Common myeloid progenitor, CD34-positive (primary cell): Measurements from ENCODE around the gene CACNA1S.

Experiments
- CTCF ChIA-PET: fragments of 350-600 bp; sonication (Branson Sonifier 250); formaldehyde crosslinking; loops from one replicate; lab custom pipeline; 2021; ENCODE audit warnings: antibody characterized with exemption; lab: Charles Lee
- POLR2A ChIA-PET: fragments of 350-600 bp; sonication (Branson Sonifier 250); formaldehyde crosslinking; loops from one replicate; lab custom pipeline; 2021; ENCODE audit warnings: antibody characterized with exemption; lab: Charles Lee
- DNase-seq, 3 donors: peaks; one replicate each; pipeline versions ENCODE4 v3.0.0 to v3.0.0-alpha.2; 2013
- H3K27ac ChIP-seq, 2 experiments: 1 replicate in 1 of 2; 2 replicates in 1 of 2; pipeline ENCODE4 v1.7.0; 2013; ENCODE audit warnings: inconsistent platforms in 2 of 2, low read length in 2 of 2, mild to moderate bottlenecking in 2 of 2, low read depth in 1 of 2, moderate library complexity in 1 of 2; ENCODE audit not compliant: severe bottlenecking in 2 of 2, insufficient read depth in 1 of 2, poor library complexity in 1 of 2
- H3K27me3 ChIP-seq, 5 experiments: replicated peaks in 2 of 5; 1 replicate in 3 of 5; 2 replicates in 2 of 5; pipeline versions ENCODE4 v1.6.1 to v1.7.0; 2013; ENCODE audit warnings: low read length in 4 of 5, mild to moderate bottlenecking in 2 of 5, moderate library complexity in 2 of 5, inconsistent platforms in 1 of 5; ENCODE audit not compliant: insufficient read depth in 5 of 5, control insufficient read depth in 4 of 5
- H3K36me3 ChIP-seq, 4 experiments: 1 replicate in 2 of 4; 2 replicates in 2 of 4; pipeline versions ENCODE4 v1.6.1 to v1.7.0; 2013; ENCODE audit warnings: low read length in 3 of 4, control low read depth in 1 of 4, mild to moderate bottlenecking in 1 of 4; ENCODE audit not compliant: control insufficient read depth in 4 of 4, insufficient read depth in 4 of 4
- H3K4me1 ChIP-seq, 4 experiments: 1 replicate in 3 of 4; 2 replicates in 1 of 4; pipeline versions ENCODE4 v1.6.1 to v1.7.1; 2013; ENCODE audit warnings: low read length in 3 of 4, mild to moderate bottlenecking in 3 of 4, control low read depth in 1 of 4, inconsistent platforms in 1 of 4, moderate library complexity in 1 of 4; ENCODE audit not compliant: control insufficient read depth in 4 of 4, insufficient read depth in 4 of 4; ENCODE audit errors: control extremely low read depth in 1 of 4
- H3K4me3 ChIP-seq, 7 experiments: 1 replicate in 4 of 7; 2 replicates in 3 of 7; pipeline versions ENCODE4 v1.5.1 to v1.7.0; 2013; ENCODE audit warnings: mild to moderate bottlenecking in 7 of 7, low read length in 6 of 7, moderate library complexity in 6 of 7, inconsistent platforms in 2 of 7, low read depth in 2 of 7, control low read depth in 1 of 7; ENCODE audit not compliant: insufficient read depth in 4 of 7, control insufficient read depth in 1 of 7; ENCODE audit errors: extremely low read depth in 1 of 7
- H3K9me3 ChIP-seq, 5 experiments: 1 replicate in 4 of 5; 2 replicates in 1 of 5; pipeline versions ENCODE4 v1.6.1 to v1.7.1; 2013; ENCODE audit warnings: low read length in 4 of 5, mild to moderate bottlenecking in 2 of 5, inconsistent platforms in 1 of 5, low read depth in 1 of 5, moderate library complexity in 1 of 5; ENCODE audit not compliant: control insufficient read depth in 4 of 5, insufficient read depth in 2 of 5; ENCODE audit errors: control extremely low read depth in 1 of 5
- WGBS: methylation state at CpG from one replicate; pipeline ENCODE4 v1.1.5; 2013; ENCODE audit not compliant: insufficient coverage; 5-methylcytosine and 5-hydroxymethylcytosine counted together

Gene CACNA1S

DNA sequence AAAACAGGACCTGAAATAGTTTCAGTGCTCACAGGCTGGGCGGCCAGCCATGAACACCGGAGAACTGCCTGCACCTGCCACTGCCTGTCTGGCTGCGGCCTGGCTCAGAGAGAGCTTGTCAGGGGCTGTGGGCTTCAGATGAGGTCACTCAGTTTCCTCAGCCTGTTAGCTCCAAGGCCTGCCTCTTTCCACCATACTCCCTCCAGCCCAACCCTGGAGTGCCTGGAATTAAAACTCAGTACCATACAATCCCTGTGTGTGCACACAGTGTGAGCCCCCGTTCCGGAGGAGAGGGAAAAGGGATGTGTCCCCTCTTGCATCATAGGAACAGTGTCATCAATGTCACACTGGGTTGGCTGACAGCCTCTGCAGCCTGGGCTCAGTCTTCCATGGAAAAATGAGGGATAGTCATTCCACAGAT is 16.2 kb downstream of the CACNA1S start:
- no peak overlapping the region for H3K27ac ChIP-seq
- WGBS: no CpG with 5 or more reads among the region's 5 CpGs
- H3K4me1 ChIP-seq: no peaks in the 10 kb centered on the region
- ChIA-PET POLR2A (interaction anchor here (0.6 kb wide), 1 partner anchor 1278 kb away, joined by 4 read pairs; no protein-coding TSS in a partner anchor), CTCF (interaction anchor here (1.8 to 4.3 kb wide), 2 partner anchors 10 to 29 kb away, joined by 4 to 23 read pairs; no protein-coding TSS in a partner anchor)
- H3K27me3 ChIP-seq: peaks cover 0 to 3% (median 0%) of the 10 kb centered on the region in 5 experiments
- no peaks in the 10 kb centered on the region for H3K9me3 ChIP-seq
- no peak overlapping the region for H3K4me3 ChIP-seq
- no peaks in the 10 kb centered on the region for H3K36me3 ChIP-seq
- DNase-seq: no peak

GRCh38 chr1:201095581-201095980 is 16.6 kb downstream of the CACNA1S start:
- Histone ChIP-seq H3K27ac (no peak overlapping the region), H3K27me3 (peaks cover 0 to 3% (median 0%) of the 10 kb centered on the region in 5 experiments), H3K4me3 (no peak overlapping the region), H3K4me1 (no peaks in the 10 kb centered on the region), H3K9me3 (no peaks in the 10 kb centered on the region), H3K36me3 (no peaks in the 10 kb centered on the region)
- no peak for DNase-seq
- ChIA-PET POLR2A (interaction anchor here (0.6 kb wide), 1 partner anchor 1278 kb away, joined by 4 read pairs; no protein-coding TSS in a partner anchor), CTCF (interaction anchor here (1.8 to 4.3 kb wide), 2 partner anchors 10 to 28 kb away, joined by 4 to 23 read pairs; no protein-coding TSS in a partner anchor)
- WGBS: 94% methylated on average over 2 of the region's 2 CpGs

- POLR2A ChIA-PET: no interaction called here
- CTCF ChIA-PET: interaction anchor here (1.8 to 4.3 kb wide), 2 partner anchors 9 to 28 kb away, joined by 4 to 23 read pairs; no protein-coding TSS in a partner anchor
- H3K27me3 ChIP-seq: peaks cover 0 to 3% (median 0%) of the 10 kb centered on the region in 5 experiments
These were observed 17.4 kb downstream of the CACNA1S start for GRCh38 chr1:201094832-201095231.

DNA sequence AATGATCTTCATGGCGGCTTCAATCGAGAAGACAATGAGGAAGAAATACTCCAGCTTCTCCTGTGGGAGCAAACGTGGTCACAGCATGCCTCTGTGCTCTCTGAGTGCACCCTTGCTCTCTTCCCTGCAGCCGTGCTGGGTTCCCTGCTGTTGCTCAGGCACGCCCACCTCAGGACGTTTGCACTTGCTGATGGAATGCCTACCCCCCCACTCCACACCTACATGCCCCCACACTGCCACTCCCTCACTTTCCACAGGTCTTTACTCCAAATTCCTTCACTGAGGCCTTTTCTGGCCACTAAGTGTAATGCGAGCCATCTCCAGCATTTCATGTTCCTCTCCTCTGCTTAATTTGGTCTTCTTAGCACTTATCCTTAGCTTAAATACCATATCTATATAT is 18.3 kb downstream of the CACNA1S start:
- ChIA-PET CTCF (interaction anchor here (4.3 kb wide), 1 partner anchor 8 kb away, joined by 23 read pairs; no protein-coding TSS in a partner anchor), POLR2A (no interaction called here)
- WGBS: 90% methylated on average over 6 of the region's 7 CpGs
- no peaks in the 10 kb centered on the region for H3K9me3 ChIP-seq
- no peaks in the 10 kb centered on the region for H3K4me1 ChIP-seq
- no peaks in the 10 kb centered on the region for H3K36me3 ChIP-seq
- H3K27me3 ChIP-seq: peaks cover 0 to 3% (median 0%) of the 10 kb centered on the region in 5 experiments
- no peak overlapping the region for H3K4me3 ChIP-seq
- no peak overlapping the region for H3K27ac ChIP-seq
- no peak for DNase-seq

More at GRCh38 chr1:201094832-201095231, 17.4 kb downstream of the CACNA1S start:
- WGBS: 100% methylated on average over 1 of the region's 4 CpGs
- no peak for DNase-seq
- Histone ChIP-seq H3K4me3 (no peak overlapping the region), H3K4me1 (no peaks in the 10 kb centered on the region), H3K27ac (no peak overlapping the region), H3K9me3 (no peaks in the 10 kb centered on the region), H3K36me3 (no peaks in the 10 kb centered on the region)

GRCh38 chr1:201093561-201093960 is 18.7 kb downstream of the CACNA1S start:
- H3K27ac ChIP-seq: no peak overlapping the region
- no peaks in the 10 kb centered on the region for H3K4me1 ChIP-seq
- H3K27me3 ChIP-seq: peaks cover 0 to 3% (median 0%) of the 10 kb centered on the region in 5 experiments
- H3K36me3 ChIP-seq: no peaks in the 10 kb centered on the region
- ChIA-PET POLR2A (no interaction called here), CTCF (interaction anchor here (4.3 kb wide), 1 partner anchor 8 kb away, joined by 23 read pairs; no protein-coding TSS in a partner anchor)
- 95% methylated on average over 6 of the region's 7 CpGs for WGBS
- no peaks in the 10 kb centered on the region for H3K9me3 ChIP-seq
- no peak overlapping the region for H3K4me3 ChIP-seq
- no peak for DNase-seq

DNA sequence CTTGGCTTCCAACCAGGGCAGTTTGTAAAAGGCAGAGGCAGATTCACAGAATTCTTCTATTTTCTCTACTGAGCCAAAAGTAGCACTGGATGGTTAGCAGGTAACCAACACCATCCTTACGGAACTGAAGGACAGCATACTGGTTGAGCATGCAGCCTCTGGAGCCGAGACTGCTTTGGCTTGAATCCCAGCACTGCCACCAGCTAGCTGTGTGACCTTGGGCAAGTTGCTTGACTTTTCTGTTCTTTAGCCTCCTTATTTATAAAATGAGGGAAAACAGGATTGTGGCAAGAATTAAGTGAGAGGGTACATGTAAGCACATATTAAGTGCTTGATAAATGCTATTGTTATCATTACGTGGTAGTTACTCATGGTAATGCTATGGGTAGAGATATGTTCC is 19.5 kb downstream of the CACNA1S start:
- WGBS: 90% methylated on average over 3 of the region's 3 CpGs

GRCh38 chr1:201091256-201091655 is 21.0 kb downstream of the CACNA1S start:
- Histone ChIP-seq H3K9me3 (no peaks in the 10 kb centered on the region), H3K4me1 (no peaks in the 10 kb centered on the region), H3K36me3 (no peaks in the 10 kb centered on the region), H3K27me3 (peaks cover 0 to 5% (median 0%) of the 10 kb centered on the region in 5 experiments), H3K27ac (no peak overlapping the region), H3K4me3 (no peak overlapping the region)
- ChIA-PET POLR2A (no interaction called here), CTCF (interaction anchor here (0.8 to 1.6 kb wide), 4 partner anchors 9 to 33 kb away, joined by 3 to 6 read pairs (median 3); no protein-coding TSS in a partner anchor)
- 96% methylated on average over 2 of the region's 4 CpGs for WGBS
- no peak for DNase-seq

More for the DNA sequence above, 19.5 kb downstream of the CACNA1S start:
- ChIA-PET POLR2A (no interaction called here), CTCF (no interaction called here)
- H3K4me1 ChIP-seq: no peaks in the 10 kb centered on the region
- no peaks in the 10 kb centered on the region for H3K36me3 ChIP-seq
- peaks cover 0 to 3% (median 0%) of the 10 kb centered on the region in 5 experiments for H3K27me3 ChIP-seq
- H3K27ac ChIP-seq: no peak overlapping the region
- H3K9me3 ChIP-seq: no peaks in the 10 kb centered on the region
- H3K4me3 ChIP-seq: no peak overlapping the region
- no peak for DNase-seq
